ENCODE measurements around the gene TMEM150C.

TMEM150C gene

DNA sequence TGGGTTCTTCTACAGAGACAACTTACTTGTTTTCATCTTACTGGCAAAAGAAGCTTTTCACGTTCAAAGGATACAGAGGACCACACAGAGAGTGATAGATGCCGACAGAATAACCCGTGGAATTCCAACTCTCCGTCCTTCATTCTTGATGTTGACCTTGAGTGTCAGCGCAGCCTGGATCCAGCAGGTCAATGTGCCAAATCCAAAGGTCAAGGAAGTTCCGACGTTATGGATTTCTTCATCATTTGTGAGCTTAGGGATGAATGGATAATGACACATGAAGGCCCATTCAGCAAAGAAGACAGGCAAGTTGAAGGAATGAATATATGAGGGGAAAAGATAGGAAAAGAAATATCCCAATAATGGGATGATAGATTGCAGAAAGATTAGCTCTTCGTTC is 71.8 kb downstream of the TMEM150C start:
- no peak for DNase-seq (ENCODE audit: low read depth in 1 of 2, low spot score in 1 of 2)
- no peak overlapping the region for H3K4me3 ChIP-seq (replicated peaks; ENCODE audit: insufficient read depth, low read length)
- TF ChIP-seq, protein P1, sequence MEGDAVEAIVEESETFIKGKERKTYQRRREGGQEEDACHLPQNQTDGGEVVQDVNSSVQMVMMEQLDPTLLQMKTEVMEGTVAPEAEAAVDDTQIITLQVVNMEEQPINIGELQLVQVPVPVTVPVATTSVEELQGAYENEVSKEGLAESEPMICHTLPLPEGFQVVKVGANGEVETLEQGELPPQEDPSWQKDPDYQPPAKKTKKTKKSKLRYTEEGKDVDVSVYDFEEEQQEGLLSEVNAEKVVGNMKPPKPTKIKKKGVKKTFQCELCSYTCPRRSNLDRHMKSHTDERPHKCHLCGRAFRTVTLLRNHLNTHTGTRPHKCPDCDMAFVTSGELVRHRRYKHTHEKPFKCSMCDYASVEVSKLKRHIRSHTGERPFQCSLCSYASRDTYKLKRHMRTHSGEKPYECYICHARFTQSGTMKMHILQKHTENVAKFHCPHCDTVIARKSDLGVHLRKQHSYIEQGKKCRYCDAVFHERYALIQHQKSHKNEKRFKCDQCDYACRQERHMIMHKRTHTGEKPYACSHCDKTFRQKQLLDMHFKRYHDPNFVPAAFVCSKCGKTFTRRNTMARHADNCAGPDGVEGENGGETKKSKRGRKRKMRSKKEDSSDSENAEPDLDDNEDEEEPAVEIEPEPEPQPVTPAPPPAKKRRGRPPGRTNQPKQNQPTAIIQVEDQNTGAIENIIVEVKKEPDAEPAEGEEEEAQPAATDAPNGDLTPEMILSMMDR (IDR thresholded peaks at IDR 0.05; ENCODE audit: insufficient read depth, low read length) = no peak
- TF ChIP-seq, protein P2, sequence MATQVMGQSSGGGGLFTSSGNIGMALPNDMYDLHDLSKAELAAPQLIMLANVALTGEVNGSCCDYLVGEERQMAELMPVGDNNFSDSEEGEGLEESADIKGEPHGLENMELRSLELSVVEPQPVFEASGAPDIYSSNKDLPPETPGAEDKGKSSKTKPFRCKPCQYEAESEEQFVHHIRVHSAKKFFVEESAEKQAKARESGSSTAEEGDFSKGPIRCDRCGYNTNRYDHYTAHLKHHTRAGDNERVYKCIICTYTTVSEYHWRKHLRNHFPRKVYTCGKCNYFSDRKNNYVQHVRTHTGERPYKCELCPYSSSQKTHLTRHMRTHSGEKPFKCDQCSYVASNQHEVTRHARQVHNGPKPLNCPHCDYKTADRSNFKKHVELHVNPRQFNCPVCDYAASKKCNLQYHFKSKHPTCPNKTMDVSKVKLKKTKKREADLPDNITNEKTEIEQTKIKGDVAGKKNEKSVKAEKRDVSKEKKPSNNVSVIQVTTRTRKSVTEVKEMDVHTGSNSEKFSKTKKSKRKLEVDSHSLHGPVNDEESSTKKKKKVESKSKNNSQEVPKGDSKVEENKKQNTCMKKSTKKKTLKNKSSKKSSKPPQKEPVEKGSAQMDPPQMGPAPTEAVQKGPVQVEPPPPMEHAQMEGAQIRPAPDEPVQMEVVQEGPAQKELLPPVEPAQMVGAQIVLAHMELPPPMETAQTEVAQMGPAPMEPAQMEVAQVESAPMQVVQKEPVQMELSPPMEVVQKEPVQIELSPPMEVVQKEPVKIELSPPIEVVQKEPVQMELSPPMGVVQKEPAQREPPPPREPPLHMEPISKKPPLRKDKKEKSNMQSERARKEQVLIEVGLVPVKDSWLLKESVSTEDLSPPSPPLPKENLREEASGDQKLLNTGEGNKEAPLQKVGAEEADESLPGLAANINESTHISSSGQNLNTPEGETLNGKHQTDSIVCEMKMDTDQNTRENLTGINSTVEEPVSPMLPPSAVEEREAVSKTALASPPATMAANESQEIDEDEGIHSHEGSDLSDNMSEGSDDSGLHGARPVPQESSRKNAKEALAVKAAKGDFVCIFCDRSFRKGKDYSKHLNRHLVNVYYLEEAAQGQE (IDR thresholded peaks at IDR 0.05; ENCODE audit: insufficient replicate concordance, low read depth) = no peak
- TF ChIP-seq GABPA (IDR thresholded peaks at IDR 0.05; ENCODE audit: low read depth) (no peak), SPI1 (IDR thresholded peaks at IDR 0.05; ENCODE audit: borderline replicate concordance, low read depth) (no peak), POLR2AphosphoS5 (IDR thresholded peaks at IDR 0.05; ENCODE audit: low read depth) (no peak)
- H3K27ac ChIP-seq (replicated peaks) = no peak overlapping the region
- H3K27me3 ChIP-seq (ENCODE audit: insufficient read depth, poor library complexity, severe bottlenecking) = no peaks in the 10 kb centered on the region

DNA sequence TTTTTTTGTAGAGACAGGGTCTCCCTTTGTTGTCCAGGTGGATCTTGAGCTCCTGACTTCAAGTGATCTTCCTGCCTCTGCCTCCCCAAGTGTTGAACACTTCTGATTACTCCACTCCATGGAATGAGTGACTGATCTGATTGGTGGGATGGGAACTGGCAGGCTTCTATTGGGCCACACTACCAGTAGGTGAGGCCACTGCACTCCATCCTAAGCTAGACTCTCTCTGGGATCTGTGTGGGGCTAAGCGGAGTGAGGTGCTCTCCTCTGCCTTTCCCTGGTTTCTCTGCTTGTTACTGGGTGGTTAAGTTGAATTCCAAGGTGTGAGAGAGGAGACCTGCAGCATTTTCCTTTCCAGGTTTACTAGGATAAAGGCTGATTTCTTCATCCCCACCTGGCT is 72.7 kb downstream of the TMEM150C start:
- Histone ChIP-seq H3K27ac (replicated peaks) (no peak overlapping the region), H3K4me3 (replicated peaks; ENCODE audit: insufficient read depth, low read length) (no peak overlapping the region), H3K27me3 (ENCODE audit: insufficient read depth, poor library complexity, severe bottlenecking) (no peaks in the 10 kb centered on the region)
- TF ChIP-seq GABPA (IDR thresholded peaks at IDR 0.05; ENCODE audit: low read depth) = no peak
- TF ChIP-seq, protein P1 (IDR thresholded peaks at IDR 0.05; ENCODE audit: insufficient read depth, low read length) = no peak
- DNase-seq (ENCODE audit: low read depth in 1 of 2, low spot score in 1 of 2) = no peak

DNA sequence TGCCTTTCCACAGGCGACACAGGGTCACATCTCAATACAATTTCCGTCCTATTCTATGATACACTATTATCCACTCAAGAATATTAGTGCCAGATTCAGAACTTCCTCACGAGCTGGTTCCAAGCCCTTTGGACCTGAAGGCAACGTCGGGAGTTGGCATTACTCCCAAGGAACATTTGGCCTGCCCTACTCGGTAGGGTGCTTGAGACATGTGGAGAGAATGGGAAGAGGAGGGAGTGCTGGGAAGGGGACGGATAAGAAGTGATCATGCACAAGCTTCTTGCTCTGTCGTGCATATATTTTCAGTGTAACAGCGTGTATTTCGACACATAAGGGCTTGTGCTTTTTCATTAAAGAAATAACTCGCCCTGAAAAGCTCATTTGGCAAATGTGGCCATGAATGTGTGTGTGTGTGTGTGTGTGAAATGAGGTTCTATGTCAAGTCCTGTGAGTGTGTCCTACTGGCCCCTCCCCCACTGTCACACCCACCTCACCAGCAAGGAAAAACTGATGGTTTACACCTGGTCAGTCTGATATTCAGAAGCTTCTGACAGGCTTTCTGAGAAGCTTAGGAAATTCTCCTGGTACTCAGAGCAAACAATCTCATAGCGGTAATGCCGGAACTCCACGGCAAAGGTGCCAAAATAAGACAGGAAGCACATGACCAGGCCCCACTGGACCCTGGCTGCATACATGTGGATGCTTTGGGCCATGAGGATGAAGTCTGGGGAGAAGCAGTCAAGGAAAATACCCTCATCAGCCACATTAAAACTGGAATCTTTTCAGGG is 76.6 kb downstream of the TMEM150C start:
- Histone ChIP-seq H3K27me3 (ENCODE audit: insufficient read depth, poor library complexity, severe bottlenecking) (no peaks in the 10 kb centered on the region), H3K27ac (replicated peaks) (no peak overlapping the region), H3K4me3 (replicated peaks; ENCODE audit: insufficient read depth, low read length) (no peak overlapping the region)
- TF ChIP-seq GABPA (IDR thresholded peaks at IDR 0.05; ENCODE audit: low read depth) (no peak), POLR2AphosphoS5 (IDR thresholded peaks at IDR 0.05; ENCODE audit: low read depth) (no peak), SPI1 (IDR thresholded peaks at IDR 0.05; ENCODE audit: borderline replicate concordance, low read depth) (no peak)
- TF ChIP-seq, protein P1 (IDR thresholded peaks at IDR 0.05; ENCODE audit: insufficient read depth, low read length) = no peak
- TF ChIP-seq, protein P2 (IDR thresholded peaks at IDR 0.05; ENCODE audit: insufficient replicate concordance, low read depth) = no peak
- no peak for DNase-seq (ENCODE audit: low read depth in 1 of 2, low spot score in 1 of 2)

DNA sequence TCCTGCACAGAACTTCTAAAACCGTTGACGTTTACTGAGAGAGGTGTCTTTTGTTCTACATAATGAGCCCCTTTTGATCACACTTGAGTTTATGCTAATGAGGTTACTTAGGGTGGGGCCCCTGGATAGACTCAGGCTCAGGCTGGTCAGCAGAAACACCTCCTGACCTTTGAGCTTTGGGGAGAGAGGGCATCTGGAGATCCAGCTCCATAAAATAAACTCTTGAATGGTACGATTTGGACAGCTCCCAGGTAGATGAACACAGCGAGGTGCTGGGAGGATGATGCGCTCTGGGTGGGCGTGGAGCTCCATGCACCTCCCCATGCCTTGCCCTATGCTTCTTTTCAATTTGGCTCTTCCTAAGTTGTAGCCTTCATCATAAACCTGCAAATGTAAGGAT is 79.4 kb downstream of the TMEM150C start:
- DNase-seq (ENCODE audit: low read depth in 1 of 2, low spot score in 1 of 2) = no peak
- Histone ChIP-seq H3K27me3 (ENCODE audit: insufficient read depth, poor library complexity, severe bottlenecking) (no peaks in the 10 kb centered on the region), H3K27ac (replicated peaks) (no peak overlapping the region), H3K4me3 (replicated peaks; ENCODE audit: insufficient read depth, low read length) (no peak overlapping the region)
- TF ChIP-seq, protein P2 (IDR thresholded peaks at IDR 0.05; ENCODE audit: insufficient replicate concordance, low read depth) = no peak
- TF ChIP-seq GABPA (IDR thresholded peaks at IDR 0.05; ENCODE audit: low read depth) = no peak
- no peak for TF ChIP-seq POLR2AphosphoS5 (IDR thresholded peaks at IDR 0.05; ENCODE audit: low read depth)
- TF ChIP-seq SPI1 (IDR thresholded peaks at IDR 0.05; ENCODE audit: borderline replicate concordance, low read depth) = no peak
- TF ChIP-seq, protein P1 (IDR thresholded peaks at IDR 0.05; ENCODE audit: insufficient read depth, low read length) = no peak
